Measurements from ENCODE around the gene COL10A1.
"Not testable (repeated sequence)": the region's sequence is repeated elsewhere in the genome, so short reads cannot be mapped to it uniquely, and the experiment has no call there.

The COL10A1 gene

GRCh38 chr6:116120430-116120829 is 5.5 kb downstream of the COL10A1 start:
- DNase-seq (ENCODE audit: low spot score), result no peak

GRCh38 chr6:116118608-116119007 is 7.3 kb downstream of the COL10A1 start:
- DNase-seq (ENCODE audit: low spot score), result no peak

DNA sequence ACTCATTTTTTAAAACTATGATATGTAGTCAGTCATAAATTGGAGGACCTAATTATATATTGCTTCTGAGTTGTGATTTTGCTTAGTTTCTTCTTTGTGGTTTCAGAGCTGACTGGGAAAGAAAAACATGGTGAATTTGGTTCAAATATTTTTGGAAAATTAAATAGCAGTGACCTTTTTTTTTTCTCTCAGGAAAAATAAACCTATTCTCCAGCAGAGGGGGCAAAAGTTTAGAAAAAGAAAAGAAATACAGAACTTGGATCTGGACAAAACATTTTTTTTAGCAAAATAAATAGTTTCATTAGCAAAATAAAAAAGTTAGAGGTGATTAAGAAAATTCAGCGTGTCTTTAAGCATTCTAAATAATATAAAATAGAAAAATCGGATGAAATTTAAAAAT is 10.2 kb downstream of the COL10A1 start:
- no peak for DNase-seq (ENCODE audit: low spot score)

DNA sequence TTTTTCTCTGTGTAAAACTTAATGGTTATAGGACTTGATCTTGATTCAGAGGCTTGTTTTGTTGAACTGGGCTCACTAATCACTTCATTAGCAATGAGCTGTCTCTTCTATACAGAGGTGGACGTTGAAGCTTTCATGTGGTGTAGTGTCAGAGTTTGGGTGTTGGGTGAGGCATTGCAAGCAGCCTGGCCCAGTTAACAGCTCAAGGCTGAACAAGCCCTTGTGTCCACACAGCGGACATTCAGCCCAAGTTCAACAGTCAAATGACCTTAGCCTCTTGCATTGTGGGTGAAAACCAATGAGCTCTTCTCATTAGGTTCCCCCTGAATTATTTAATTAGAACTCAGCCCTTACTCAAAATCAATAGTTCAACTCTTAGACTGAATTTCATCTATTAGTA is 12.5 kb downstream of the COL10A1 start:
- no peak for DNase-seq (ENCODE audit: low spot score)

DNA sequence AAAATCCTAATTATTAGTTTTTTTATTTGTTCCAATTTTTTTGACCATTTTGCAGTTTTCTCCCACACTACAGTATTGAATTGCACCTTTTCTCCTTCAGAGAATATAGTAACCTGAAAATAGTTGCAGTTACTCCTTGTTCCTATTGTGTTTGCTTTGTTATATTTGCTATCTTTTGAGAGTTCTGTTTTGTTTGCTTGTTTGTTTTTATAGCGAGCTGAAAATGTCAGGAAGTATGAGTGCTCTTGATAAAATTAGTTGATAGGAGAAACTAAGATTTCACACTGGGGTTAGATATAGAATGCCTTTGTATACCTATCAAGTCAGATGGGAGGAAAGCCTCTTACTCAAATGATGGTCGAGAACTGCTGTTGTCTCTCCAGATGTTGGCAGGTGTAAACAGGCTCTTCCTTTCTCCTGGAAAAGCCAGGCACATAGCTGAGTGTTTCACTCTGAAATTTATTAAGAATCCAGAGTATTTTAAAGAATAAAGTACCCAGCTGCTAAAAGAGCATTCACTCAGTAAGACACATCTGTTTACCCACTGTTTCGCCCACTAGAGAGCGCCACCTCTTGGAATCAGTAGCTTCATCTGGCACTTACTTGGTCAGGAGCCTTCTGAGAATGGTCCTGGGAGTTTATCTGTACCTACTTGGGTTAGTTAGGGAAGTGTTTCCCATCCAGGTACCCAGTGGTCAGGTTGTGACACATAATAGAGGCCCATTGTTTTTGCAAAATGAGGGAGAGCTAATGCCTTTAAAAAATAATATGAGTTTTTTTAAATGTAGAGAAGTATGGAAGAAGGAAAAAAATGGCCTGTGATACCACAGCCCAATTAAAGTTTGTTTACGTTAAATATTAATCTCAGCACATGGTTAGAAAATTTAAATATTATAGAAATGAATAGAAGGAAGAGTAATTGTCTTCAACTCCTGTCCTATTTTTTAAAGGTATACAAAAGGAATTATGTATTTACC is 14.1 kb downstream of the COL10A1 start:
- DNase-seq (ENCODE audit: low spot score), result peak; percentile 39

DNA sequence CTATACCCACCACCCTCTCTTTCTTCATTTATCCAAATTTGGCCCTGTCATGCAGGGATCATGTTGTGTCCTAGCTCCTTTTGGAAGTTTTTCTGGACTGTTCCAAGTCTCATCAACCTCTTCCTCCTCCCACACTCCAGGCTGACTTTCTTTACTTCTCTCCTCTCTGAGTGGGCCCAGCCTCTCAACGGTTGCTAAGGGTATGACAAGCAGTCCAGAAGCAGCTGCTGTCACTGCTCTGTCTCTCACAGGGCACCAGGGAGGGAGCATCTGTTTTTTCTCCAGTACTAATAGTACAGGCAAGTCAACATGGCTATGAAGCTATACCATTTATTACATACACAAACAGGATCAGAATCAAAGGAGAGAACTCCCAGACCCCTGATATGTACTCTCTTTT is 17.1 kb downstream of the COL10A1 start:
- DNase-seq (ENCODE audit: low spot score), result no peak

GRCh38 chr6:116106146-116106545 is 19.8 kb downstream of the COL10A1 start:
- DNase-seq (ENCODE audit: low spot score), result no peak

GRCh38 chr6:116105247-116105646 is 20.7 kb downstream of the COL10A1 start:
- no peak for DNase-seq (ENCODE audit: low spot score)

GRCh38 chr6:116104636-116105035 is 21.3 kb downstream of the COL10A1 start:
- DNase-seq (ENCODE audit: low spot score), result no peak

GRCh38 chr6:116102873-116103272 is 23.1 kb downstream of the COL10A1 start:
- no peak for DNase-seq (ENCODE audit: low spot score)

DNA sequence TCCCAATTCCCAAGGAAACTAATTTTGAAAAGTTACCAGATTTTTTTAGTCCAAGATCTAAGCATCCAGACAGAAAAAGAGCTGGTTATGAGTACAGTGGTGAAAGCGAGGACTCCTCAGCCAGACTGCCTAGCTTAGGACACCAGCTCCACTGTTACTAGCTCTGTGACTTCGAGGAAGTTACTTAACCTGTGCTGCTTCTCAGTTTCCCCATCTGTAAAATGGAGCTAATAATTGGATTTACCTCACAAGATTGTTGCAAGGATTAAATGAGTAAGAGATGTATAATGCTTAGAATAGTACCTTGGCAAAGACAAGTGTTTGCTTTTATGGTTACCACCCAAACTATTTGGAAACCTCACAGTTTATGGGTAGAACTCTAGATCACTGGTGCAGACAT is 24.1 kb downstream of the COL10A1 start:
- DNase-seq (ENCODE audit: low spot score), result no peak

- DNase-seq (ENCODE audit: low spot score), result no peak
These were observed 24.6 kb downstream of the COL10A1 start for GRCh38 chr6:116101302-116101718.

- DNase-seq (ENCODE audit: low spot score), result peak; percentile 96
These were observed 25.3 kb downstream of the COL10A1 start, which contains the start of gene NT5DC1 for GRCh38 chr6:116100419-116101301. Gene NT5DC1, plus strand, starts transcription at chr6:116100853. Its CDS starts 78 bp downstream, at chr6:116100931.

DNA sequence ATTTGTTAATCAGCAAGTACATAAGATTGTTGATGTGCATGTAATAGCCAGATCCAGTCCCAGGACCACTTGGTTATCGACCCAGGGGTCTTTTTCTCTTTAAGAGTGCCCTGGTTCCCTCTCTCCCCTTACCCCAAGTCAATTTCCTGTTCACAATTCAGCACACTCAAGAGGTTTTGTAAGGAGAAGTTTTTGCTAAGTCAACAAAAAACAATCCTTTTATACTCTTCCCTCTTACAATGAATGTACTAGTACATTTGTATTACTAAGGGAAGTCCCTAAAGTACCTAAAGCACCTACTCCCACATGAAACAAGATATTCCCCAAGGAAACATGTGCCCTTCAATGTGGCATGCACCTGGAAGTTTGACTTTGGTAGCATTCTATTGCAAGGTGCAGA is 26.9 kb downstream of the COL10A1 start:
- DNase-seq (ENCODE audit: low spot score), result no peak

DNA sequence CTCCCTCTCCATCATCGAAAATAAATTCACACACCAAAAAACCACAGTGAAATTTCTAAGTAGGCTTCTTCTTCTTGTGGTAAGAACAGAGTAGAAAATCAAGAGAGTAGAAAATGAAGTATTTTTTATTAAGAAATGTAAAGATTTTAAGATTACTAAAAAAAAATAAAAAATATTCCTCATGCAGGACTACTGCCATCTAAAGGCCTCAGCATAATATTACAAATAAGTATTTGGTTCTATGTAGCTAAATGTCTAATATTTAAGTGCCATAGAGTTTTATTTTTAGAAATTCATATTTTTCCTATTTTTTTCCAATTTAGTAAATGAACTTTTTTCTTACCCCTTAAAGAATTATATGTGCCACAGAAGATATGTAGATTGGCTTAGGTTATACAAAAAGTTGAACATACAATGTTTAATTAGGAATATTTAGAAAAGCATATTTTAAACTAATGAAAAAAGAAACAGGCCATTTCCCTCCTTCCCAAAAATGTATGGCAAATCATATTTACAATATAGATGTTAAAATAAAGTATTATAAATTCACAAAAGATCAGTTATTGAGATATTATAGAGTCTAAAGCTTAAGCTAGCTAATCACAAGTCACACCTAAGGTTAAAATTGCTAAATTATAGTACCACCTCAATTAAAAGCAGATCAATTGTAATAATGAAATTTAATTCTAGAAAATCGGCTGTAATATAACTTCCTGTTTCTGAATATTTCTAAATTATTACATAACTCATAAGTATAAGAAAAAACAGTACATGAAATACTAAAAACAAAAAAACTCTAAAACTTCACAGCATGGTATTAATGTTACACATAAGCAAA is 28.7 kb downstream of the COL10A1 start:
- no peak for DNase-seq (ENCODE audit: low spot score)

- DNase-seq (ENCODE audit: low spot score), result not testable (repeated sequence)
These were observed 29.7 kb downstream of the COL10A1 start for GRCh38 chr6:116096048-116096759.

DNA sequence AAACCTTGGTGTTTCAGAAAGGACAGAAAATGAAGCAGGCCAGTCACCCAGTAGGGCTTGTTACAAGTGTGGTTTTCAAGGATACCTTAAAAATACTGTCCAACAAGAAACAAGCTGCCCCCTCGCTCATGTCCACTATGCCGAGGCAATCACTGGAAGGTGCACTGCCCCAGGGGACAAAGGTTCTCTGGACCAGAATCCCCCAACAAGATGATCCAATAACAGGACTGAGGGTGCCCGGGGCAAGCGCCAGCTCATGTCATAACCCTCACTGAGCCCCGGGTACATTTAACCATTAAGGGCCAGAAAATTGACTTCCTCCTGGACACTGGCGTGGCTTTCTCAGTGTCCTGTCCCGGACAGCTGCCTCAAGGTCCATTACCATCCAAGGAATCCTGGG is 31.9 kb downstream of the COL10A1 start:
- no peak for DNase-seq (ENCODE audit: low spot score)

GRCh38 chr6:116090251-116090650 is 35.7 kb downstream of the COL10A1 start:
- no peak for DNase-seq (ENCODE audit: low spot score)

DNA sequence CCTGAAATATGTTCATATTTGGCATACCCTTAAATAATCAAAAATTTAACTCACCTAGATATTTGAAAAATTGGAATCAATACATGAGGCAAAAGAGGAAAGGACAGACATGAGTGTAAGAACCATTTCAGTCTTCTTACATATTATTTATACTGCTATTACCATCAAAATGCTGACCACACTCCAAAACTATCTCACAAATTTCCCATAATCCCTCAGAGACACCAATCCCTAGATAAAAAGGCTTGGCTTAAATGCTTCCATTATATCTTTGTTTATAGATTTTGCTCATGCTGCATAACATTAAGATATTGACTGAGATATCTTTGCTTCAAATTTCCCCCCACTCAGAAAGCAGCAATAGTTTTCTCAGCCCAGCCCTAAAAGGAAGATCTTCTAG is 37.0 kb downstream of the COL10A1 start:
- no peak for DNase-seq (ENCODE audit: low spot score)

- DNase-seq (ENCODE audit: low spot score), result no peak
These were observed 38.4 kb downstream of the COL10A1 start for GRCh38 chr6:116087437-116088027.

DNA sequence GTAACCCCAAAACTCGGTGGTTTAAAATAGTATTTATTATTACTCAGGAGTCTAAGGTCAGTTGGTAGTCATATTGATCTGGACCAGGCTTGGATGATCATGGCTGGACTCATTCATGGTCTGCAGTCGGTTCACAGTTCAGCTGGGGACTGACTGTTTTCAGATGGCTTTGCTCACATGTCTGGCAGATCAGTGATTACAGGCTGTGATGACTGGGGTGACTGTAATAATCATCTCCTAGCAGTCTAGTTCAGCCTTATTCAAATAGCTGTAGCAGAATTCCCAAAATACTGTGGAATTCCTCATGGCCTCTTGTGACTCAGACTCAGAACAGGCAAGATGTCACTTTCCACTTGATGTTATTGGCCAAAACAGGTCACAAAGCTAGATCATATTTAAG is 41.6 kb downstream of the COL10A1 start:
- DNase-seq (ENCODE audit: low spot score), result no peak

All from iPS-NIHi11 (cell line).